Left lung (tissue), 10 donors: ENCODE data around the gene TERB1. TPM values are rescaled to one million over a fixed set of nuclear protein-coding genes. Genes with fewer than 3 reads are reported as not detected.

Source experiments
- ATAC-seq: fragments of 200-7000 bp; cut with Tn5 transposase; one replicate; pipeline ENCODE4 v1.9.1; 2020; ENCODE audit warnings: moderate library complexity
- DNase-seq, 4 donors: peaks; one replicate each; pipeline ENCODE4 v3.0.0-alpha.2; 2013 to 2020
- H3K27ac ChIP-seq, 2 donors: fragments of 200-600 bp; sonication (generic) in 1 of 2; one replicate each; pipeline versions ENCODE4 v1.5.0 to v1.8.0; 2020 to 2021
- H3K27me3 ChIP-seq, 2 donors: fragments of 200-600 bp; sonication (generic) in 1 of 2; one replicate each; pipeline versions ENCODE4 v1.5.0 to v1.8.0; 2020 to 2021
- H3K36me3 ChIP-seq, 2 donors: fragments of 200-600 bp; sonication (generic) in 1 of 2; one replicate each; pipeline versions ENCODE4 v1.5.0 to v1.8.0; 2020 to 2021
- H3K4me1 ChIP-seq, 2 donors: fragments of 200-600 bp; one replicate each; pipeline ENCODE4 v1.8.0; 2021
- H3K4me3 ChIP-seq, 2 donors: fragments of 200-600 bp; sonication (generic) in 1 of 2; one replicate each; pipeline versions ENCODE4 v1.5.0 to v1.8.0; 2020 to 2021; ENCODE audit warnings: mild to moderate bottlenecking in 1 of 2
- H3K9me3 ChIP-seq, 2 donors: fragments of 200-600 bp; sonication (generic) in 1 of 2; one replicate each; pipeline versions ENCODE4 v1.5.0 to v1.8.0; 2020 to 2021
- intact Hi-C, 2 donors: fragments of 100-400 bp; cut with DNase I; formaldehyde crosslinking; loops; one replicate each; pipeline versions ENCODE4 v1.11.2 to v1.14.2; 2022
- polyA plus RNA-seq, 6 donors: library from polyadenylated mRNA; unstranded; fragments of 120-200 nt; gene quantifications; one replicate each; pipeline ENCODE4 v1.2.1, GENCODE V29; 2013; ENCODE audit not compliant: insufficient read length in 6 of 6
- total RNA-seq, 2 donors: library from RNA; stranded (reverse); fragmentation: NEBNext Ultra II Directional; extraction: Animal tissue kit (Norgen Biotek cat#: 25700); gene quantifications; one replicate each; pipeline ENCODE4 v1.2.1, GENCODE V29; 2021
- TF ChIP-seq, protein P1 (sequence below), 2 donors: fragments of 200-600 bp; sonication (generic) in 1 of 2; IDR thresholded peaks; one replicate each; pipeline versions ENCODE4 v1.5.0 to v1.8.0; 2021; ENCODE audit warnings: antibody characterized with exemption in 2 of 2
- donor health status: DM: no; HTN: yes; CAD: no.
- donor health status: DM: no; HTN: no; CAD: no.

The TERB1 gene
- total and polyA plus RNA-seq, 8 donors: 0.07 to 0.46 (median 0.13) TPM; not detected in 2

- H3K4me3 ChIP-seq: no peak overlapping the region
- no peaks in the 10 kb centered on the region for H3K36me3 ChIP-seq
- ATAC-seq (no peak), DNase-seq (no peak)
- TF ChIP-seq, protein P1, sequence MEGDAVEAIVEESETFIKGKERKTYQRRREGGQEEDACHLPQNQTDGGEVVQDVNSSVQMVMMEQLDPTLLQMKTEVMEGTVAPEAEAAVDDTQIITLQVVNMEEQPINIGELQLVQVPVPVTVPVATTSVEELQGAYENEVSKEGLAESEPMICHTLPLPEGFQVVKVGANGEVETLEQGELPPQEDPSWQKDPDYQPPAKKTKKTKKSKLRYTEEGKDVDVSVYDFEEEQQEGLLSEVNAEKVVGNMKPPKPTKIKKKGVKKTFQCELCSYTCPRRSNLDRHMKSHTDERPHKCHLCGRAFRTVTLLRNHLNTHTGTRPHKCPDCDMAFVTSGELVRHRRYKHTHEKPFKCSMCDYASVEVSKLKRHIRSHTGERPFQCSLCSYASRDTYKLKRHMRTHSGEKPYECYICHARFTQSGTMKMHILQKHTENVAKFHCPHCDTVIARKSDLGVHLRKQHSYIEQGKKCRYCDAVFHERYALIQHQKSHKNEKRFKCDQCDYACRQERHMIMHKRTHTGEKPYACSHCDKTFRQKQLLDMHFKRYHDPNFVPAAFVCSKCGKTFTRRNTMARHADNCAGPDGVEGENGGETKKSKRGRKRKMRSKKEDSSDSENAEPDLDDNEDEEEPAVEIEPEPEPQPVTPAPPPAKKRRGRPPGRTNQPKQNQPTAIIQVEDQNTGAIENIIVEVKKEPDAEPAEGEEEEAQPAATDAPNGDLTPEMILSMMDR (IDR thresholded peaks at IDR 0.05): no peak
- no peaks in the 10 kb centered on the region for H3K27me3 ChIP-seq
- intact Hi-C loops: no loop called here
- H3K27ac ChIP-seq: no peak overlapping the region
- H3K9me3 ChIP-seq: no peaks in the 10 kb centered on the region
- H3K4me1 ChIP-seq: peaks cover 0 to under 1% of the 10 kb centered on the region in 2 donors
These were observed 43.3 kb downstream of the TERB1 start for GRCh38 chr16:66758086-66758485.

GRCh38 chr16:66754819-66755218 lies 46.6 kb downstream of the TERB1 start:
- TF ChIP-seq, protein P1 (IDR thresholded peaks at IDR 0.05): no peak
- no peak for DNase-seq

GRCh38 chr16:66754211-66754610 lies 47.2 kb downstream of the TERB1 start:
- TF ChIP-seq, protein P1 (IDR thresholded peaks at IDR 0.05): no peak
- intact Hi-C loops: no loop called here
- ATAC-seq: no peak
- Histone ChIP-seq H3K9me3 (no peaks in the 10 kb centered on the region), H3K4me3 (no peak overlapping the region), H3K27me3 (no peaks in the 10 kb centered on the region), H3K4me1 (peaks cover 20 to 25% of the 10 kb centered on the region in 2 donors), H3K27ac (no peak overlapping the region), H3K36me3 (peaks cover 0 to 2% of the 10 kb centered on the region in 2 donors)
- DNase-seq: no peak

More at GRCh38 chr16:66754819-66755218, 46.6 kb downstream of the TERB1 start:
- Histone ChIP-seq H3K27ac (no peak overlapping the region), H3K9me3 (no peaks in the 10 kb centered on the region), H3K4me3 (no peak overlapping the region), H3K27me3 (no peaks in the 10 kb centered on the region), H3K4me1 (peaks cover 15 to 19% of the 10 kb centered on the region in 2 donors), H3K36me3 (no peaks in the 10 kb centered on the region)
- intact Hi-C loops: no loop called here
- ATAC-seq: no peak

GRCh38 chr16:66752958-66753357 lies 48.4 kb downstream of the TERB1 start:
- intact Hi-C loops: no loop called here
- ATAC-seq: no peak
- Histone ChIP-seq H3K36me3 (peaks cover 0 to 14% of the 10 kb centered on the region in 2 donors), H3K9me3 (no peaks in the 10 kb centered on the region), H3K27ac (peak overlapping the region; percentile 14 to 88), H3K4me3 (no peak overlapping the region), H3K4me1 (peaks cover 20 to 36% of the 10 kb centered on the region in 2 donors), H3K27me3 (no peaks in the 10 kb centered on the region)
- TF ChIP-seq, protein P1 (IDR thresholded peaks at IDR 0.05): no peak
- no peak for DNase-seq

DNA sequence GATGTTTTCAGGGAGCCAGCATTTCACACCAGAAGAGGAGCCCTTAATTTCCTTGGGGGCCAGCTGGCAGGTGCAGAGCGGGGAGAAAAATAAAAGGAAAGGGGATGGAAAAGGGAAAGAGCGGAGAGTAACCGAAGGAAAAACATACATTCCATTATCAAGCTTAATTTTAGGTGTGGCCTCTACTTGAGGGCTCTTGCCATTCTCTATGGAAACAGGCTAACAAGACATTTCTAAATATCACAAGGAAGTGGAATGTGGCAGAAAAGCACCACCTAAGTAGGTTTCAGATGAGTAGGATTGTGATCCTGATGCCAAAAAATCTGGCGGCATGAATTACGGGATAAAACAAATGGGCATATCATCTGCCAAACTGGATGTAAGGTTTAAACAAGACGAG lies 49.0 kb downstream of the TERB1 start:
- no peaks in the 10 kb centered on the region for H3K27me3 ChIP-seq
- DNase-seq (peak in 1 of 4 donors; percentile 21), ATAC-seq (peak; percentile 64)
- H3K27ac ChIP-seq: peak overlapping the region; percentile 80 to 88
- H3K9me3 ChIP-seq: no peaks in the 10 kb centered on the region
- intact Hi-C loops: no loop called here
- H3K4me3 ChIP-seq: peak overlapping the region; percentile 92 to 98
- peaks cover 0 to 20% of the 10 kb centered on the region in 2 donors for H3K36me3 ChIP-seq
- H3K4me1 ChIP-seq: peaks cover 20 to 42% of the 10 kb centered on the region in 2 donors
- TF ChIP-seq, protein P1 (IDR thresholded peaks at IDR 0.05): no peak
